A549 (cell line): ENCODE data around the gene NDUFS4. TPM values are rescaled to one million over a fixed set of nuclear protein-coding genes. Genes with fewer than 3 reads are reported as not detected.
"Not testable (repeated sequence)": the region's sequence is repeated elsewhere in the genome, so short reads cannot be mapped to it uniquely, and the experiment has no call there.

ENCODE experiments used
- ATAC-seq, 2 experiments: fragments of 200-7000 bp in 1 of 2; fragments of >200 bp in 1 of 2; cut with Nextera tagmentation in 1 of 2; cut with Tn5 transposase in 1 of 2; 3 replicates each; pipeline versions ENCODE4 v1.8.0 to v1.9.1; 2018 to 2020; ENCODE audit warnings: mild to moderate bottlenecking in 1 of 2, moderate library complexity in 1 of 2
- CTCF ChIA-PET: fragments of 300-600 bp; sonication (Branson Sonifier 250); formaldehyde crosslinking; extraction: SDS; loops from one replicate; lab custom pipeline; 2021; ENCODE audit warnings: antibody characterized with exemption, inconsistent platforms; lab: Yijun Ruan, JAX
- POLR2A ChIA-PET: fragments of 350-600 bp; formaldehyde crosslinking; extraction: SDS; loops from one replicate; lab custom pipeline; 2021; ENCODE audit warnings: antibody characterized with exemption, inconsistent platforms; lab: Yijun Ruan, JAX
- DNase-seq, 2 experiments: peaks; one replicate each; pipeline versions ENCODE4 v3.0.0 to v3.0.0-alpha.2; 2011 to 2016; ENCODE audit warnings: low read depth in 1 of 2, low spot score in 1 of 2
- FAIRE-seq: peaks from 2 replicates; lab custom pipeline; 2011; peaks lifted over from hg19 to GRCh38; lab: Jason Lieb, UNC
- H3K27ac ChIP-seq, 2 experiments: fragments of >200 bp; sonication (Bioruptor Twin); formaldehyde crosslinking; 3 replicates each; pipeline ENCODE4 v1.5.1; 2016 to 2017
- H3K4me1 ChIP-seq: fragments of >200 bp; sonication (Bioruptor Twin); formaldehyde crosslinking; 3 replicates; pipeline ENCODE4 v1.6.1; 2016
- H3K4me2 ChIP-seq: fragments of >200 bp; sonication (Bioruptor Twin); formaldehyde crosslinking; 3 replicates; pipeline ENCODE4 v1.6.1; 2016
- H3K4me3 ChIP-seq: fragments of >200 bp; sonication (Bioruptor Twin); formaldehyde crosslinking; 3 replicates; pipeline ENCODE4 v1.5.1; 2016
- H3K9me3 ChIP-seq: fragments of >200 bp; sonication (Bioruptor Twin); formaldehyde crosslinking; 3 replicates; pipeline ENCODE4 v1.6.1; 2016
- ATOH8 ChIP-seq: fragments of 250-450 bp; sonication (Bioruptor Pico); IDR thresholded peaks from 2 replicates; pipeline ENCODE4 v1.5.0; 2020; ENCODE audit warnings: low read depth, mild to moderate bottlenecking, moderate library complexity
- EHMT2 ChIP-seq: fragments of 200-600 bp; sonication (generic); IDR thresholded peaks from 2 replicates; pipeline ENCODE4 v1.6.1; 2016; ENCODE audit warnings: antibody characterized with exemption, low read depth, mild to moderate bottlenecking, moderate library complexity
- ESRRA ChIP-seq: fragments of 150-350 bp; IDR thresholded peaks from 2 replicates; pipeline ENCODE4 v1.6.1; 2014; ENCODE audit warnings: mild to moderate bottlenecking, low read length, borderline replicate concordance
- FOSL2 ChIP-seq, 2 experiments: fragments of 450-650 bp in 1 of 2; fragments of >200 bp in 1 of 2; sonication (Bioruptor Twin) in 1 of 2; formaldehyde crosslinking; IDR thresholded peaks; 2 replicates each; pipeline versions ENCODE4 v1.5.0 to v1.6.1; 2016 to 2020; ENCODE audit warnings: mild to moderate bottlenecking in 1 of 2, moderate library complexity in 1 of 2
- GATA3 ChIP-seq: IDR thresholded peaks from 2 replicates; pipeline ENCODE4 v1.6.1; 2012; ENCODE audit warnings: borderline replicate concordance
- HEYL ChIP-seq: fragments of 250-450 bp; sonication (Bioruptor Pico); IDR thresholded peaks from 2 replicates; pipeline ENCODE4 v1.8.0; 2021; ENCODE audit warnings: mild to moderate bottlenecking, moderate library complexity
- HOXB5 ChIP-seq: fragments of 250-450 bp; sonication (Bioruptor Pico); IDR thresholded peaks from 2 replicates; pipeline ENCODE4 v1.5.0; 2020; ENCODE audit warnings: mild to moderate bottlenecking, moderate library complexity
- JUN ChIP-seq, 2 experiments: fragments of >200 bp; sonication (Bioruptor Twin); formaldehyde crosslinking; IDR thresholded peaks; 2 replicates in 1 of 2; 3 replicates in 1 of 2; pipeline ENCODE4 v1.6.1; 2016 to 2017
- MAFK ChIP-seq: fragments of 450-650 bp; IDR thresholded peaks from 2 replicates; pipeline ENCODE4 v1.6.1; 2014; ENCODE audit not compliant: partially characterized antibody
- NFE2L2 ChIP-seq: fragments of 150-350 bp; conservative IDR thresholded peaks from 2 replicates; pipeline ENCODE4 v1.6.1; 2014; ENCODE audit warnings: low read length
- NPAS2 ChIP-seq: fragments of 250-450 bp; sonication (Bioruptor Pico); IDR thresholded peaks from 2 replicates; pipeline ENCODE4 v1.8.0; 2022; ENCODE audit warnings: mild to moderate bottlenecking, moderate library complexity, borderline replicate concordance
- POLR2AphosphoS2 ChIP-seq: conservative IDR thresholded peaks from 2 replicates; pipeline ENCODE4 v1.6.1; 2012; ENCODE audit warnings: low read length, improper control_type of control experiment, inconsistent platforms
- RARB ChIP-seq: fragments of 250-450 bp; sonication (Bioruptor Pico); IDR thresholded peaks from 2 replicates; pipeline ENCODE4 v1.8.0; 2021; ENCODE audit warnings: mild to moderate bottlenecking, moderate library complexity
- RFX5 ChIP-seq: fragments of 450-650 bp; IDR thresholded peaks from 2 replicates; pipeline ENCODE4 v1.7.1; 2014; ENCODE audit warnings: antibody characterized with exemption, mild to moderate bottlenecking, moderate library complexity
- SMC3 ChIP-seq: fragments of >200 bp; sonication (Bioruptor Twin); formaldehyde crosslinking; IDR thresholded peaks from 3 replicates; pipeline ENCODE4 v1.6.1; 2018; ENCODE audit warnings: inconsistent platforms
- TFCP2L1 ChIP-seq: fragments of 250-450 bp; sonication (Bioruptor Pico); IDR thresholded peaks from 2 replicates; pipeline ENCODE4 v1.5.0; 2021; ENCODE audit warnings: mild to moderate bottlenecking
- ZC3H11A ChIP-seq: fragments of 450-650 bp; IDR thresholded peaks from 2 replicates; pipeline ENCODE4 v1.6.1; 2014; ENCODE audit warnings: antibody characterized with exemption, mild to moderate bottlenecking
- ZNF302 ChIP-seq: fragments of 250-450 bp; sonication (Bioruptor Pico); IDR thresholded peaks from 2 replicates; pipeline ENCODE4 v1.9.0; 2021; ENCODE audit warnings: inconsistent platforms, mild to moderate bottlenecking, moderate library complexity
- ZSCAN20 ChIP-seq: fragments of 250-450 bp; sonication (Bioruptor Pico); IDR thresholded peaks from 2 replicates; pipeline ENCODE4 v1.8.0; 2022; ENCODE audit warnings: mild to moderate bottlenecking, moderate library complexity
- WGBS: methylation state at CpG from one replicate; pipeline ENCODE4 v1.1.6; 2017; ENCODE audit errors: missing lambda C conversion rate; 5-methylcytosine and 5-hydroxymethylcytosine counted together
- polyA plus RNA-seq, 4 experiments: library from polyadenylated mRNA; depleted of rRNA in 3 of 4; stranded (reverse); fragments of >200 nt; fragmentation: RNase III in 1 of 4; extraction: RNeasy Plus Mini Kit Qiagen cat#74134 plus additional on column Dnase treatment in 1 of 4; gene quantifications; 2 replicates in 3 of 4; 3 replicates in 1 of 4; pipeline ENCODE4 v1.2.3, GENCODE V29; 2011 to 2017
- TF ChIP-seq, protein P1 (sequence below): fragments of 250-450 bp; sonication (Bioruptor Pico); IDR thresholded peaks from 2 replicates; pipeline ENCODE4 v1.5.0; 2021; ENCODE audit warnings: mild to moderate bottlenecking, moderate library complexity, borderline replicate concordance
- TF ChIP-seq, protein P2 (sequence below): IDR thresholded peaks from 2 replicates; pipeline ENCODE4 v1.6.1; 2012; ENCODE audit warnings: low read depth, borderline replicate concordance
- TF ChIP-seq, protein P3 (sequence below): fragments of >200 bp; sonication (Bioruptor Twin); formaldehyde crosslinking; IDR thresholded peaks from 2 replicates; pipeline ENCODE4 v1.6.1; 2016
- TF ChIP-seq, protein P4 (sequence below): fragments of >200 bp; sonication (Bioruptor Twin); formaldehyde crosslinking; IDR thresholded peaks from 3 replicates; pipeline ENCODE4 v1.5.1; 2016
- TF ChIP-seq, protein P5 (sequence below): IDR thresholded peaks from 2 replicates; pipeline ENCODE4 v1.6.1; 2012

The NDUFS4 gene
- polyA plus RNA-seq, 2 of the 4 experiments (the other 2 are of a cell fraction) = 163 to 260 TPM

DNA sequence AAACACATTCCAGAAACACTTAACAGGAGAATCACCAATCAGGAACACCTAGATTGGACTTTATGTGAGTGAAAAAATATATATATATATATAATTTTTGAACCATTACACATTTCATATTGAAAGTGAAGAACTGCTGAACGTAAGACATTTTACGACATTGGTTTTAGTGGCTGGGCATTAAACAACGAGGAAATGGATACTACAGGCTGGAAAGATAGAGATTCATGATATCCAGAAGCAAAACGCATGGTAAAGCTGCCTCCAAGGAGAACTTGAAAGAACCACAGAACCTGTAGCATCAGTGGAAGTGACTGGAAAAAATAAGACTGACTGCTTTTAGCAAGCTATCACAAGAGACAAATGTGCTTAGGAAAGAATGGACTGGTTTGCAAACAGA is 13.2 kb upstream of the NDUFS4 start:
- Histone ChIP-seq H3K9me3 (no peaks in the 10 kb centered on the region), H3K27ac (no peak overlapping the region), H3K4me1 (peaks cover 4% of the 10 kb centered on the region; the same call in 1 of the 3 replicates), H3K4me3 (no peak overlapping the region), H3K4me2 (no peak overlapping the region)
- CTCF ChIA-PET = no interaction called here
- POLR2A ChIA-PET = no interaction called here
- ATAC-seq = no peak
- TF ChIP-seq ATOH8 (CRISPR knock-in tag) (no peak), RARB (CRISPR knock-in tag) (no peak), GATA3 (no peak), NFE2L2 (no peak), ZC3H11A (no peak), MAFK (no peak), NPAS2 (CRISPR knock-in tag) (no peak), EHMT2 (no peak), TFCP2L1 (no peak), JUN (IDR thresholded peaks at IDR 0.05) (no peak), RFX5 (no peak), ZNF302 (CRISPR knock-in tag) (no peak), ESRRA (no peak), FOSL2 (IDR thresholded peaks at IDR 0.05) (no peak), FOSL2 (CRISPR knock-in tag; IDR thresholded peaks at IDR 0.05) (no peak), HEYL (CRISPR knock-in tag) (no peak), ZSCAN20 (no peak)
- TF ChIP-seq, protein P1, sequence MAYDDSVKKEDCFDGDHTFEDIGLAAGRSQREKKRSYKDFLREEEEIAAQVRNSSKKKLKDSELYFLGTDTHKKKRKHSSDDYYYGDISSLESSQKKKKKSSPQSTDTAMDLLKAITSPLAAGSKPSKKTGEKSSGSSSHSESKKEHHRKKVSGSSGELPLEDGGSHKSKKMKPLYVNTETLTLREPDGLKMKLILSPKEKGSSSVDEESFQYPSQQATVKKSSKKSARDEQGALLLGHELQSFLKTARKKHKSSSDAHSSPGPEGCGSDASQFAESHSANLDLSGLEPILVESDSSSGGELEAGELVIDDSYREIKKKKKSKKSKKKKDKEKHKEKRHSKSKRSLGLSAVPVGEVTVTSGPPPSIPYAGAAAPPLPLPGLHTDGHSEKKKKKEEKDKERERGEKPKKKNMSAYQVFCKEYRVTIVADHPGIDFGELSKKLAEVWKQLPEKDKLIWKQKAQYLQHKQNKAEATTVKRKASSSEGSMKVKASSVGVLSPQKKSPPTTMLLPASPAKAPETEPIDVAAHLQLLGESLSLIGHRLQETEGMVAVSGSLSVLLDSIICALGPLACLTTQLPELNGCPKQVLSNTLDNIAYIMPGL (CRISPR knock-in tag) = no peak
- TF ChIP-seq, protein P2, sequence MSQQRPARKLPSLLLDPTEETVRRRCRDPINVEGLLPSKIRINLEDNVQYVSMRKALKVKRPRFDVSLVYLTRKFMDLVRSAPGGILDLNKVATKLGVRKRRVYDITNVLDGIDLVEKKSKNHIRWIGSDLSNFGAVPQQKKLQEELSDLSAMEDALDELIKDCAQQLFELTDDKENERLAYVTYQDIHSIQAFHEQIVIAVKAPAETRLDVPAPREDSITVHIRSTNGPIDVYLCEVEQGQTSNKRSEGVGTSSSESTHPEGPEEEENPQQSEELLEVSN = no peak
- TF ChIP-seq, protein P3, sequence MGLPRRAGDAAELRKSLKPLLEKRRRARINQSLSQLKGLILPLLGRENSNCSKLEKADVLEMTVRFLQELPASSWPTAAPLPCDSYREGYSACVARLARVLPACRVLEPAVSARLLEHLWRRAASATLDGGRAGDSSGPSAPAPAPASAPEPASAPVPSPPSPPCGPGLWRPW = no peak
- no peak for DNase-seq
- FAIRE-seq = no peak
- WGBS = 81% methylated on average over 4 of the region's 4 CpGs

GRCh38 chr5:53548501-53548900 is 11.9 kb upstream of the NDUFS4 start:
- H3K4me3 ChIP-seq, H3K4me2 ChIP-seq, H3K4me1 ChIP-seq, POLR2A ChIA-PET, ATAC-seq, FAIRE-seq, H3K9me3 ChIP-seq, H3K27ac ChIP-seq, DNase-seq: not testable (repeated sequence)
- CTCF ChIA-PET = interaction anchor here (0.6 kb wide), 1 partner anchor 58 kb away, joined by 3 read pairs; no protein-coding TSS in a partner anchor
- 85% methylated on average over 7 of the region's 7 CpGs for WGBS

GRCh38 chr5:53549792-53550191 is 10.6 kb upstream of the NDUFS4 start:
- ATAC-seq (no peak), DNase-seq (no peak), FAIRE-seq (no peak)
- WGBS = 96% methylated on average over 2 of the region's 2 CpGs
- POLR2A ChIA-PET = no interaction called here
- CTCF ChIA-PET = no interaction called here
- no peak overlapping the region for H3K27ac ChIP-seq
- no peaks in the 10 kb centered on the region for H3K9me3 ChIP-seq
- no peak overlapping the region for H3K4me2 ChIP-seq
- no peak overlapping the region for H3K4me3 ChIP-seq
- peaks cover 4% of the 10 kb centered on the region; the same call in 1 of the 3 replicates for H3K4me1 ChIP-seq
- TF ChIP-seq HOXB5 (no peak), SMC3 (no peak), ESRRA (no peak), POLR2AphosphoS2 (no peak), FOSL2 (IDR thresholded peaks at IDR 0.05) (no peak), FOSL2 (CRISPR knock-in tag; IDR thresholded peaks at IDR 0.05) (no peak)
- TF ChIP-seq, protein P4, sequence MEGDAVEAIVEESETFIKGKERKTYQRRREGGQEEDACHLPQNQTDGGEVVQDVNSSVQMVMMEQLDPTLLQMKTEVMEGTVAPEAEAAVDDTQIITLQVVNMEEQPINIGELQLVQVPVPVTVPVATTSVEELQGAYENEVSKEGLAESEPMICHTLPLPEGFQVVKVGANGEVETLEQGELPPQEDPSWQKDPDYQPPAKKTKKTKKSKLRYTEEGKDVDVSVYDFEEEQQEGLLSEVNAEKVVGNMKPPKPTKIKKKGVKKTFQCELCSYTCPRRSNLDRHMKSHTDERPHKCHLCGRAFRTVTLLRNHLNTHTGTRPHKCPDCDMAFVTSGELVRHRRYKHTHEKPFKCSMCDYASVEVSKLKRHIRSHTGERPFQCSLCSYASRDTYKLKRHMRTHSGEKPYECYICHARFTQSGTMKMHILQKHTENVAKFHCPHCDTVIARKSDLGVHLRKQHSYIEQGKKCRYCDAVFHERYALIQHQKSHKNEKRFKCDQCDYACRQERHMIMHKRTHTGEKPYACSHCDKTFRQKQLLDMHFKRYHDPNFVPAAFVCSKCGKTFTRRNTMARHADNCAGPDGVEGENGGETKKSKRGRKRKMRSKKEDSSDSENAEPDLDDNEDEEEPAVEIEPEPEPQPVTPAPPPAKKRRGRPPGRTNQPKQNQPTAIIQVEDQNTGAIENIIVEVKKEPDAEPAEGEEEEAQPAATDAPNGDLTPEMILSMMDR = no peak
- TF ChIP-seq, protein P5, sequence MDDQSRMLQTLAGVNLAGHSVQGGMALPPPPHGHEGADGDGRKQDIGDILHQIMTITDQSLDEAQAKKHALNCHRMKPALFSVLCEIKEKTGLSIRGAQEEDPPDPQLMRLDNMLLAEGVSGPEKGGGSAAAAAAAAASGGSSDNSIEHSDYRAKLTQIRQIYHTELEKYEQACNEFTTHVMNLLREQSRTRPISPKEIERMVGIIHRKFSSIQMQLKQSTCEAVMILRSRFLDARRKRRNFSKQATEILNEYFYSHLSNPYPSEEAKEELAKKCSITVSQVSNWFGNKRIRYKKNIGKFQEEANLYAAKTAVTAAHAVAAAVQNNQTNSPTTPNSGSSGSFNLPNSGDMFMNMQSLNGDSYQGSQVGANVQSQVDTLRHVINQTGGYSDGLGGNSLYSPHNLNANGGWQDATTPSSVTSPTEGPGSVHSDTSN = no peak
